Dermis microvascular lymphatic vessel endothelial cell (primary cell): ENCODE results near the gene UQCR10. TPM values are rescaled to one million over a fixed set of nuclear protein-coding genes. Genes with fewer than 3 reads are reported as not detected.
A peak's percentile ranks its signal among the peaks of the same experiment; 100 is the strongest.

Experiments used
- DNase-seq, 2 donors: peaks; one replicate each; pipeline versions ENCODE4 v3.0.0 to v3.0.0-alpha.2; 2010; ENCODE audit warnings: low read depth in 2 of 2
- total RNA-seq: library from RNA; depleted of rRNA; stranded (reverse); fragments of >200 nt; gene quantifications from 2 replicates; pipeline ENCODE4 v1.2.1, GENCODE V29; 2014

Gene UQCR10
- total RNA-seq, 1 donor from 2014 or later, result 69.7 TPM

DNA sequence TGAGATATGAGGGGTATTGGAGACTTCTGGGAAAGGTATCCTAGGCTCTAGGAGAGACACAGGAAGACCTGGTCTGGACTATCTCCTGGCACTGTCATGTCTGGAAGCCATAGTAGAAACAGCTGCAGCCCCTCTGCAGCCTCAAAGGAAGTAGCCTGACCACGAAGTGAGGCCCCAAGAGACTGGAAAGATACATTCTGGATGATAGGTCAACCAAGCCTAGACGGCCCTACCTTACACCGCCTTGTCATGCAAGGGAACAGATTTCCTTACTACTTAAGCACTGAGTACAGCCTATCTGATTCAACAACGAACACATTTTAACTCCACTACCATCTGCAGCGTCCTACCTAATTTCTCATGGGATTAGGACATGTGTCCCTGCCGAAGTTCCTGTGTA lies 31.1 kb downstream of the UQCR10 start:
- no peak for DNase-seq

- no peak for DNase-seq
These were observed 31.6 kb downstream of the UQCR10 start for GRCh38 chr22:29798801-29799200.

- peak; percentile 82 to 91 for DNase-seq
These were observed 32.1 kb downstream of the UQCR10 start for GRCh38 chr22:29799217-29799680.

GRCh38 chr22:29801153-29801552 lies 34.0 kb downstream of the UQCR10 start:
- DNase-seq, result no peak

DNA sequence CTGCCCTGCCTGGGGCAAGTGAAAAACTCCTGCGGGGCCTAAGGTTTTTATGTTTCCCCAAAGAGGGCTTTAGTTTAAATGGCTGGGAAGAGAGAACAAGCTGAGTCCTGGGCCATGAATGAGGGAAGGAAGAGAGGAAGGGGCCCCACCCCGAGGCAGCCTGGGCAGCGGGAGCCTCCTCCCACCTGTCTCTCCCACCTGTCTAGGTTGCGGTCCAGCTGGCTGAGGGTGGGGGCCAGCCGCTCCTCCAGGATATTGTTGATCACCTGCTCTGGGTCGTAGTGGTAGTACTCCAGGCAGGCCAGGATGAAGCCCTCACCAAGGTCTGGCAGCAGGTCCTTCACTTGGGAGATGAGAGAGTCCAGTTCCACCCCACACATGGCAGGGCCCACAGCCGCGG lies 34.6 kb downstream of the UQCR10 start:
- no peak for DNase-seq

DNA sequence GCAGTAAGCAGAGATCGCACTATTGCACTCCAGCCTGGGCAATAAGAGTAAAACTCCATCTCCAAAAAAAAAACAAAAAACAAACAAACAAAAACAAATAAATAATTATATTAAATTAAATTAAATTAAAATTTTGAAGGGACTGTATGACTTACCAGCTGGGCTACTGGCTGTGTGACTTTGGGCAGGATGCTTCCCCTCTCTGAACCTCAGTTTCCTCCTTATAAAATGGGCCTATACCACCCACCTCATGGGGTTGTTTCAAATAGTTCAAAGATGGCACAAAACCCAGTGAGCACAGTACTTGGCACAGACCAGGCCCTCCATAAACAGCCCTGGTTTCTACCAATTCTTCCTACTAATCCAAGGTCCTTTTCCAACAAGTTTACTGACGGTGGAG lies 36.0 kb downstream of the UQCR10 start:
- DNase-seq, result no peak

- DNase-seq, result no peak
These were observed 37.8 kb downstream of the UQCR10 start for GRCh38 chr22:29804985-29805384.

DNA sequence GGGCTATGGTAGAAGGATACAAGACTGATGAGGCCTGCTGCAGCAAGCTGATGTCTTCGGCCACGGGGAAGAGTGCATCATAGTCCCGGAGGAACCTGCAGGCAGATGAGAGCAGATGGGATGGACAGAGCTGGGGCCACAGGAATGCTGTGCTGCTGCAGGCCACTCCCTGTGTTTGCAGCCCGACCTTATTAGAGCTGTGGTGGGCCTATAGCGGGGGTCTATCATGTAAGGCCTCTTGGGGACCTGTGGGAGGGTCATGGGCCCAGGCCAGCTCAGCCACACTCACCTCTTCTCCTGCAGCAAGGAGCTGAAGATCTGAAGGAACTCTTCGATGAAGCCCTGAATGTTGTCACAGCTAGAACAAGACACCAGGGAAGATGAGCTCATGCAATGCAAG lies 39.0 kb downstream of the UQCR10 start:
- DNase-seq, result no peak

DNA sequence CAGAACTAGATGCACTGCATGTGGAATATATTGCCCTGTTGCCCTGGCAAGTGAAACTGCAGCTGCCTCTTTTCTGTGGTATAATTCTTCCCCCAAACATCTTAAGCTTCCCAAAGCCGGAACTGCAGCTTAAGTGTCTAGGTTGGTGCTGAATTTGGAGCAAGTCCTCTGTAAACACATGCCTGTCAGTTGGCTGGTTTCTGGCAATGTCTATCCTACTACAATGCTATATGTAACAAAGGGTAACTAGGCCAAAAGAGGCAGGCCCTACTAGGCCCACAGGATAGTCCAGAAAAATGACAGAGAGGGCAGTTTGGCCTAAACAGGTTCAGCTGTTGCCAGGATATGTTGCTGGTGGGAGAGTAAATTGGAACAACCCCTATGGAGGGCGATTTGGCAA lies 43.0 kb downstream of the UQCR10 start:
- DNase-seq, result no peak

- DNase-seq, result no peak
These were observed 44.2 kb downstream of the UQCR10 start for GRCh38 chr22:29811377-29811776.

- DNase-seq, result no peak
These were observed 46.0 kb downstream of the UQCR10 start for GRCh38 chr22:29813126-29813525.

DNA sequence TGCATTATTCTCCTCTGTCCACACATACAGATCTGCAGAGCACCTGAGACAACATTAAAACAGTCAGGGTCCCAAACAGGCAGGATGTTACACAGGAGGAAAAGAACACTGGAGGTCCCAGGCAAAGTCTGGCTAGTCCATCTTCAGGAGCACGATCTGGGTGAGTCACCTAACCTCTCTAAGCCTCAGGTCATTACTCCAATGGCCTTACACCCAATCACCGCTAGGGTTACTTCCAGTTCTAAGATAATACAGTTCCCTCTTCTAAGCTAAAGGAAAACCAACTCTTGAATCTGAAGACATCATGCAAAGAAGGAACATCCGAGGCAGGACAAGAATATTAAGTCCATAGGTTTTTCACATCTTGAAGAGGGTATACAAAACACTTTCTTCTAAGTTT lies 46.4 kb downstream of the UQCR10 start:
- peak in 1 of 2 donors; percentile 25 for DNase-seq

DNA sequence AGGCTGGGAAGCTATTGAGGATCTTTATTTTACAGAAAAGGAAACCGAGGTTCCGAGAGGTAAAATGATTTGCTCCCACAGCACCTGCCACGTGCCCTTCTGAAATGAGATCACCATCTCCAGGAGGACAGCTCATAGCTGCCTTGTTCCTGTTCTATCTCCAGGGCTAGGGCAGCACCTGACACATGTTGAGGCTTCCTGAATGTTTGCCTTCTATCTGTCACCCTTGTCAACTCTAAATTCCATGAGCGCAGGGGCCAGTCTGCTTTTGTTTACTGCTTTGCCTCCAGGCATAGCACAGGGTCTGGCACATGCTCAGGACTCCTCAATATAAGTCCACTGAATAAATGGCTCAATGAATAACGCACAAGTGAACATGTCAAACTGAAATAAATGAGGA lies 46.8 kb downstream of the UQCR10 start:
- no peak for DNase-seq

- DNase-seq, result no peak
These were observed 48.4 kb downstream of the UQCR10 start for GRCh38 chr22:29815580-29815979.

DNA sequence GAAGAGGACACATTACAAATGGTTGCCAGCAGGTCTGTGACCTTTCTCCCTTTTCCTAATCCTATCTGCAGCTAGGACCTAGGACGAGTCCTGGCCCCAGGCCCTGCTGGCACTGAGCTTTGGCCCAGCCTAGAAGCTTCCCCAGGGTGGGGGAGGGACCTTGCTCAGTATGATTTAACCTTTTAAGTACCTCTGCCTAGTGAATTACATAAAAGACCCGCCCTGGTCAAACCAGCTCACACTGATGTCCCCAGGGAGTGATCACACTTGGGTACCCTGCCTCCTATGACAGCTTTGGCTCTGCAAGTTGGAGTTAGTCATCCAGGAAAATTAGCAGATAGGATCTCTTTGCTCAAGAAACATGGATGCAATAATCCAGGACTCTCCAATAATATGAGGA lies 49.0 kb downstream of the UQCR10 start:
- no peak for DNase-seq

DNA sequence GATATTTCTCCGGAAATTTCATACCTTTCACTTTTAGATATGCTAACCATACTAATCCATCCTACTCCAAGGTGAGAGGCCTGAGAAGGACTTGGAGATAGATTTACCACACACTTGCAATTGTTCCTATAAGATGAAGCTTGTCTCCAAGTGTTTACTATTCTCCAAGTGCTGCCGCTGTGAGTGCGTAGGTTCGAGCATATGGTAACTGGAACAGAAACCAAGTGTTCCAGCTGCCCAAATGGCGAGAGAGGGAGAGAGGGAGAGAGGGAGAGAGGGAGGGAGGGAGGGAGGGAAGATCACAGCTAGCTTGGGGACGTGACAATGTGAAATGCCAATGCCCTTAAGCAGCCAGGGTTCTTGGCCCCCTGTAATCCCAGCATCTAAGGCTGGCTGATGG lies 49.4 kb downstream of the UQCR10 start:
- no peak for DNase-seq

- DNase-seq, result no peak
These were observed 49.8 kb downstream of the UQCR10 start for GRCh38 chr22:29816980-29817379.

DNA sequence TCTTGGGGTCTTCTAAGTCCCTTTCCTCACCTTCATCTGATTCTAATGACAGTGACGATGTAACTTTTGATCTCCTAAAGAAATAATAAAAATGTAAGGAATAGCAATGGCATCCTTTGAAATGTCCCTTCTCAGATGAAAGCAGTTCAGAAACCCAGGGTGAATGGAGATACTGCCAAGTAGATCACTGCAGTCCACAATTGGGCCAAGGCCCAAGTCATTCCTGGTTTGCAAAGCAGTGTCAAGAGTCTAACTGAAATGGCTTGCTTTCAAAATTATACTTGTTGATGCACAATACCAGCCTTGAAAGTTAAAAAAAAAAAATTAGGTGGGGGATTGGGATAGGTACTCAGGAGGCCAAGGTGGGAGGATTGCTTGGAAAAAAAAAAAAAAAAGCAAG lies 50.6 kb downstream of the UQCR10 start:
- DNase-seq, result no peak

- no peak for DNase-seq
These were observed 52.3 kb downstream of the UQCR10 start for GRCh38 chr22:29819501-29819900.

Other genes starting within 250 kb of the UQCR10 start
- 28.1 and 32.1 TPM in 2 replicates for gene THOC5, start 213.6 kb upstream of the UQCR10 start, total RNA-seq
- 32.2 and 39.3 TPM in 2 replicates for gene NIPSNAP1, start 186.3 kb upstream of the UQCR10 start, total RNA-seq
- gene NF2, start 163.7 kb upstream of the UQCR10 start, total RNA-seq, result 43.8 and 51.0 TPM in 2 replicates
- gene CABP7, start 47.4 kb upstream of the UQCR10 start, total RNA-seq, result not detected in 2 replicates
- 13.7 and 17.1 TPM in 2 replicates for gene ZMAT5, start 362 bp upstream of the UQCR10 start, total RNA-seq
- gene ASCC2, start 70.9 kb downstream of the UQCR10 start, total RNA-seq, result 19.1 and 28.1 TPM in 2 replicates
- 22.0 and 32.9 TPM in 2 replicates for gene MTMR3, start 115.8 kb downstream of the UQCR10 start, total RNA-seq